ENCODE data around the gene ZKSCAN5.

The ZKSCAN5 gene

GRCh38 chr7:99504603-99505323 lies at the start of gene ZKSCAN5:
Gene ZKSCAN5, plus strand, starts transcription at chr7:99504662. Its CDS starts 1,383 bp downstream, at chr7:99506045.
- peak within 1 kb of the TSS; percentile 89 to 95 (median 94) for H3K4me3 Mint-ChIP-seq

GRCh38 chr7:99455874-99456273 lies 48.6 kb upstream of the ZKSCAN5 start:
- Mint-ChIP-seq H3K36me3 (ENCODE audit: low read depth) (peaks cover 50% of the 10 kb centered on the region), H3K27ac (peak overlapping the region in 1 of 3 experiments; percentile 35), H3K4me1 (peaks cover 38% of the 10 kb centered on the region), H3K9me3 (no peaks in the 10 kb centered on the region), H3K27me3 (ENCODE audit: low read depth) (no peaks in the 10 kb centered on the region), H3K4me3 (no peak overlapping the region)
- no peak for TF ChIP-seq CTCF (IDR thresholded peaks at IDR 0.05; ENCODE audit: unreplicated experiment in 3 of 3)

More at GRCh38 chr7:99504603-99505323, at the start of gene ZKSCAN5:
- Mint-ChIP-seq H3K27ac (peak within 1 kb of the TSS; percentile 87 to 98 (median 94)), H3K4me1 (peaks cover 25% of the 10 kb centered on the region), H3K36me3 (ENCODE audit: low read depth) (peaks cover 9% of the 10 kb centered on the region), H3K9me3 (no peaks in the 10 kb centered on the region), H3K27me3 (ENCODE audit: low read depth) (no peaks in the 10 kb centered on the region)
- no peak for TF ChIP-seq CTCF (IDR thresholded peaks at IDR 0.05; ENCODE audit: unreplicated experiment in 3 of 3)

- no peak overlapping the region for H3K4me3 Mint-ChIP-seq
- peak overlapping the region in 1 of 3 experiments; percentile 35 for H3K27ac Mint-ChIP-seq
- H3K4me1 Mint-ChIP-seq: peaks cover 39% of the 10 kb centered on the region
- no peaks in the 10 kb centered on the region for H3K9me3 Mint-ChIP-seq
- no peak for TF ChIP-seq CTCF (IDR thresholded peaks at IDR 0.05; ENCODE audit: unreplicated experiment in 3 of 3)
- H3K36me3 Mint-ChIP-seq (ENCODE audit: low read depth): peaks cover 47% of the 10 kb centered on the region
- H3K27me3 Mint-ChIP-seq (ENCODE audit: low read depth): no peaks in the 10 kb centered on the region
Measured at GRCh38 chr7:99456288-99456687, 48.2 kb upstream of the ZKSCAN5 start.

GRCh38 chr7:99457050-99457649 lies 47.3 kb upstream of the ZKSCAN5 start:
- Mint-ChIP-seq H3K9me3 (no peaks in the 10 kb centered on the region), H3K4me3 (peak overlapping the region in 1 of 3 experiments; percentile 47), H3K4me1 (peaks cover 39% of the 10 kb centered on the region), H3K36me3 (ENCODE audit: low read depth) (peaks cover 47% of the 10 kb centered on the region), H3K27ac (peak overlapping the region; percentile 63 to 74 (median 69)), H3K27me3 (ENCODE audit: low read depth) (no peaks in the 10 kb centered on the region)
- TF ChIP-seq CTCF (IDR thresholded peaks at IDR 0.05; ENCODE audit: unreplicated experiment in 3 of 3): no peak

GRCh38 chr7:99457650-99458493 lies 46.6 kb upstream of the ZKSCAN5 start:
- Mint-ChIP-seq H3K4me3 (no peak overlapping the region), H3K9me3 (no peaks in the 10 kb centered on the region), H3K27me3 (ENCODE audit: low read depth) (no peaks in the 10 kb centered on the region), H3K4me1 (peaks cover 39% of the 10 kb centered on the region), H3K27ac (no peak overlapping the region), H3K36me3 (ENCODE audit: low read depth) (peaks cover 49% of the 10 kb centered on the region)
- TF ChIP-seq CTCF (IDR thresholded peaks at IDR 0.05; ENCODE audit: unreplicated experiment in 3 of 3): no peak
